NCI-H510A treated with DMSO at 0.1 percent for 48 hours (cell line): Measurements from ENCODE around the gene APOBEC3F.
"Not testable (repeated sequence)": the region's sequence is repeated elsewhere in the genome, so short reads cannot be mapped to it uniquely, and the experiment has no call there.

Experiments
- DNase-seq: peaks from one replicate; lab custom pipeline; 2025; lab: John Stamatoyannopoulos, UW

APOBEC3F gene

DNA sequence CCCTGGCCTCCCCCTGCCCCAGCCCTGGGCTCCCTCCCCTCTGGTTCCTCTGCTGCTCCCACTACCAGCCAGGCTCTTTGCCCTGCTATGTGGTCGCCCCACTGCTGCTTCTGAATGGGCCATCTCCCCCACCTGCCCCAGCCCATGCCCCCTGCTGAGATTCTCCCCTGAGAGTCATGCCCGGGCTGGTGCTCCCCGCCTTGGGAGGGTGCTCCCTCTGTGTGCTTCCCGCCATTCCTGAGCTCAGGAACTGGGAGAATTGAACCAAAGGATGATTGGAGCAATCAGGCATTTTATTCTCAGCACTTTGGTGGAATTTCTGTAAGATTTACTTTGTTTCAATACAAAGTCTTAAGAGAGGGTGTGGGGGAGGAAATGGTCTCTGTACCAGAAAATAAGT lies 12.9 kb upstream of the APOBEC3F start:
- no peak for DNase-seq

DNA sequence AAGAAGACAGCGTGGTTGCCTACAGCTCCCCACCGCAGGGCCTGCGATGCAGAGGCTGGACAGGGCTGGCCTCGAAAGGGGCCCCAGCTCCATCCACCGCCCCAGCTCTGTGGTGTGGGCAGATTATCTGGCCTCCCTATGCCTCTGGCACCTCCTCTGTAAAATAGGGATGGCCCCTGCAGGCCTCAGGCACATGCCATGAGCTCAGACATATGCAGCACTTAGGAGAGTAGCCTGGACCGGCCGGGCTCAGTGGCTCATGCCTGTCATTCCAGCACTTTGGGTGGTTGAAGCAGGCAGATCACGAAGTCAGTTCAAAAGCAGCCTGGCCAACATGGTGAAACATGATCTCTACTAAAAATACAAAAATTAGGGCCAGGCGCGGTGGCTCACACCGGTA lies 12.4 kb upstream of the APOBEC3F start:
- no peak for DNase-seq

GRCh38 chr22:39029227-39029626 lies 11.4 kb upstream of the APOBEC3F start:
- DNase-seq = no peak

DNA sequence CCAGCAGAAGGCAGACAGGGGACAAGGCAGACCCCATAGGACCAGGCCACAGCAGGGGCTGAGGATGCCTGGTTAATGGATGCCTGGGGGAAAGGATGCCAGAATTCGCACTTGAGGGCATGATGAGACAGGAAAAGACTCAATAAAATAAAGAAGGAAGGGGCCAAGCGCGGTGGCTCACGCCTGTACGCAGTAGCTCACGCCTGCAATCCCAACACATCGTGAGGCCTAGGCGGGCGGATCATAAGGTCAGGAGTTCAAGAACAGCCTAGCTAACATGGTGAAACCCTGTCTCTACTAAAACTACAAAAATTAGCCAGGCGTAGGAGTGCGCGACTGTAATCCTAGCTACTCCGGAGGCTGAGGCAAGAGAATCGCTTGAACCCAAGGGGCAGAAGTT lies 10.0 kb upstream of the APOBEC3F start:
- DNase-seq = no peak

DNA sequence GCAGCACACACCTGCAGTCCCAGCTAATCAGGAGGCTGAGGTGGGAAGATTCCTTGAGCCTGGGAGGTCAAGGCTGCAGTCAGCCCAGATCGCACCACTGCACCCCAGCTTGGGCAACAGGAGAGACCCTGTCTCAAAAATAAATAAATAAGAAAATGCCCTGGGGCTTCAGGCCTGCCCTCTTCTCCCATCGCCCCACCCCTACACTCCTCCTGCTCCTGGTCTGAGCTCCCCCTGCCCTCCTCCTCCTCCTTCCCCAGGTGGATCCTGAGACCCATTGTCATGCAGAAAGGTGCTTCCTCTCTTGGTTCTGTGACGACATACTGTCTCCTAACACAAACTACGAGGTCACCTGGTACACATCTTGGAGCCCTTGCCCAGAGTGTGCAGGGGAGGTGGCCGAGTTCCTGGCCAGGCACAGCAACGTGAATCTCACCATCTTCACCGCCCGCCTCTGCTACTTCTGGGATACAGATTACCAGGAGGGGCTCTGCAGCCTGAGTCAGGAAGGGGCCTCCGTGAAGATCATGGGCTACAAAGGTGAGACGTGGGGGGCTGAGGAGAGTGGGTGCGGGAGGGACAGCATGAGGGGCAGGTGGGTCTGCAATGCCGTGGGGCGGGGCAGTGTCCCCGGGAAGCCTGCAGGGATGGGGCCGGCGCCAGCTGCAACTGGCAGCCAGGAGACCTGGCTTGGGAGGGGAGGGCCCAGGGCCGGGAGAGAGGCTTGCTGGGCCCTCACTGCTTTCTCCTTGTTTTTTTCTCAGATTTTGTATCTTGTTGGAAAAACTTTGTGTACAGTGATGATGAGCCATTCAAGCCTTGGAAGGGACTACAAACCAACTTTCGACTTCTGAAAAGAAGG lies 9.0 kb upstream of the APOBEC3F start:
- not testable (repeated sequence) for DNase-seq

GRCh38 chr22:39037071-39037470 lies 3.6 kb upstream of the APOBEC3F start:
- not testable (repeated sequence) for DNase-seq

DNA sequence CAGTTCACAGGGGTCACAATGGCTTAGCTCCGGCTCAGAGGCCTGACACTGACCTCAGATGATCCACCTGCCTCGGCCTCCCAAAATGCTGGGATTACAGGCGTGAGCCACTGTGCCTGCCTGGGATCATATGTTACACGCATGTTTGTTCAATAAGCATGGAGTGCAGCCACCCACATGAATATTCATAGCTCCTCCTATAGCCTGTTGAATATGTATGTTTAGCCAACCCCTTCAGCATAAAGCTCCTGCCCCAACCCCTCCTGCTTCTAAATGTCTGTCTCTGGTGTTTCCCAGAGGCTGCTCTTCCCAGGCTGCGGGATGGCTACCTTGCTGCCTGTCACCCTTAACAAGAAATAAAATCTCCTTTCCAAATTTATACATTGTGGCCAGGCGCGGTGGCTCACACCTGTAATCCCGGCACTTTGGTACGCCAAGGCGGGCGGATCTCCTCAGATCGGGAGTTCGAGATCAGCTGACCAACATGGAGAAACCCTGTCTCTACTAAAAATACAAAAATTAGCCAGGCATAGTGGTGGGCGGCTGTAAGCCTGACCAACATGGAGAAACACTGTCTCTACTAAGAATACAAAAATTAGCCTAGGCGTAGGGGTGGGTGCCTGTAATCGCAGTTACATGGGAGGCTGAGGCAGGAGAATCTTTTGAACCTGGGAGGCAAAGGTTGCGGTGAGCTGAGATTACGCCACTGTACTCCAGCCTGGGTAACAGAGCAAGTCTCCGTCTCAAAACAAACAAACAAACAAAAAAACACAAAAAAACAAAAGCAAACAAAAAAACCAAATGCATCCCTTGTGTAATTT lies 1.1 kb upstream of the APOBEC3F start:
- no peak for DNase-seq

DNA sequence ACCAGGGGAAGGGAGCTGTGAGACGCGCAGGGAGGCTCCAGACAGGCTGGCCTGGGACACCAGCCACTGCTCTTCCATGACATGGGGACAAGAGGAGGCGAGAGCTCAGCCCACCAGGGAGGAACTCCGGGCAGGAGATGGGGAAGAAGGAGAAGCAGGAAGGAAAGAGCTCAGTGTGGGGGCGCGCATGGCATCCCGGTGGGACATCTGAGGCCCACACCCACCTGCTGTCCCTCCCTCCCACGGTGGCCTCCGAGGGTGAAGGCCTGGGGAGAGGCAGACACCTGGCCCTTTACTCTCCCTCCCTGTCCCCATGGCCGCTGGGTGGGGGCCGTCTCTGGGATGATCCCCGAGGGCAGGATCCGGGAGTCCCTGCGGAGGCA lies 518 bp upstream of the APOBEC3F start:
- not testable (repeated sequence) for DNase-seq

GRCh38 chr22:39041908-39042307 lies 1.2 kb downstream of the APOBEC3F start:
- DNase-seq = no peak

- DNase-seq = not testable (repeated sequence)
These were observed 2.4 kb downstream of the APOBEC3F start for GRCh38 chr22:39043063-39043462.

DNA sequence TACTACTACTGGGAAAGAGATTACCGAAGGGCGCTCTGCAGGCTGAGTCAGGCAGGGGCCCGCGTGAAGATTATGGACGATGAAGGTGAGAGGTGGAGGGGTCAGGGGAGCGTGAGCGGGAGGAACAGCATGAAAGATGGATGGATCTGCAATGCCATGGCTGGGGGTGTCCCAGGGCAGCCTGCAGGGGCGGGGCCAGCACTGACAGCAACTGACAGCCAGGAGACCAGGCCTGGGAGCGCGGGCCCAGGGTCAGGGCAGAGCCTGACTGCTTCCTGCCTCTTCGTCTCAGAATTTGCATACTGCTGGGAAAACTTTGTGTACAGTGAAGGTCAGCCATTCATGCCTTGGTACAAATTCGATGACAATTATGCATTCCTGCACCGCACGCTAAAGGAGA lies 4.5 kb downstream of the APOBEC3F start:
- not testable (repeated sequence) for DNase-seq

- DNase-seq = not testable (repeated sequence)
These were observed 8.8 kb downstream of the APOBEC3F start for GRCh38 chr22:39049486-39049885.

DNA sequence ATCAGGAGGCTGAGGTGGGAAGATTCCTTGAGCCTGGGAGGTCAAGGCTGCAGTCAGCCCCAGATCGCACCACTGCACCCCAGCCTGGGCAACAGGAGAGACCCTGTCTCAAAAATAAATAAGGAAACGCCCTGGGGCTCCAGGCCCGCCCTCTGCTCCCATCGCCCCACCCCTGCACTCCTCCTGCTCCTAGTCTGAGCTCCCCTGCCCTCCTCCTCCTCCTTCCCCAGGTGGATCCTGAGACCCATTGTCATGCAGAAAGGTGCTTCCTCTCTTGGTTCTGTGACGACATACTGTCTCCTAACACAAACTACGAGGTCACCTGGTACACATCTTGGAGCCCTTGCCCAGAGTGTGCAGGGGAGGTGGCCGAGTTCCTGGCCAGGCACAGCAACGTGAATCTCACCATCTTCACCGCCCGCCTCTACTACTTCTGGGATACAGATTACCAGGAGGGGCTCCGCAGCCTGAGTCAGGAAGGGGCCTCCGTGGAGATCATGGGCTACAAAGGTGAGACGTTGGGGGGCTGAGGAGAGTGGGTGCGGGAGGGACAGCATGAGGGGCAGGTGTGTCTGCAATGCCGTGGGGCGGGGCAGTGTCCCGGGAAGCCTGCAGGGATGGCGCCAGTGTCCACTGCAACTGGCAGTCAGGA lies 11.3 kb downstream of the APOBEC3F start:
- not testable (repeated sequence) for DNase-seq

DNA sequence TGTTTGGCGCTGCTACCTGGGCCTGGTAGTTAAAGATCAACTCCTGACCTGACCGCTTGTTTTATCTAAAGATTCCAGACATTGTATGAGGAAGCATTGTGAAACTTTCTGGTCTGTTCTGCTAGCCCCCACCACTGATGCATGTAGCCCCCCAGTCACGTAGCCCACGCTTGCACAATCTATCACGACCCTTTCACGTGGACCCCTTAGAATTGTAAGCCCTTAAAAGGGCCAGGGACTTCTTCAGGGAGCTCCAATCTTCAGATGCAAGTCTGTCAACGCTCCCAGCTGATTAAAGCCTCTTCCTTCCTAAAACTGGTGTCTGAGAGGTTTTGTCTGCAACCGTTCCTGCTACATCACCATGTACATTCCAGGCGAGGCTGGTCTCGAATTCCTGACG lies 15.0 kb downstream of the APOBEC3F start:
- DNase-seq = no peak

GRCh38 chr22:39061290-39061689 lies 20.6 kb downstream of the APOBEC3F start:
- DNase-seq = not testable (repeated sequence)

DNA sequence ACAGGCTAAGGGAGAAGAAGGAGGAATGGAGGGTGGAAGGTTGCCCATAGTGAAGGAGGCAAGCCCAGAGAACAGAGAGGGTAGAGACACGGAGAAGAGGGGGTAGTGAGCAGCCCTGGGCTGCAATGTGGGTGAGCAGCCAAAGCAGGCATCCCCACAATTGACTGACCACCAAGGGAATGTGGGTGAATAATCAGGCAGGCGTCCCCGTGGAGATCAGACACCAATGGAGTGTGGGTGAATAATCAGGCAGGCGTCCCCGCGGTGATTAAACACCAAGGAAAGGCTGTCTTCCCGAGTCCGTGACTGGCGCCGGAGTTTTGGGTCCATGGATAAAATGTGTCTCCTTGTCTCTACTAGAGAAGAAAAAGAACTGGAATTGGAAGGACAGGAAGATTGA lies 21.3 kb downstream of the APOBEC3F start:
- DNase-seq = not testable (repeated sequence)

DNA sequence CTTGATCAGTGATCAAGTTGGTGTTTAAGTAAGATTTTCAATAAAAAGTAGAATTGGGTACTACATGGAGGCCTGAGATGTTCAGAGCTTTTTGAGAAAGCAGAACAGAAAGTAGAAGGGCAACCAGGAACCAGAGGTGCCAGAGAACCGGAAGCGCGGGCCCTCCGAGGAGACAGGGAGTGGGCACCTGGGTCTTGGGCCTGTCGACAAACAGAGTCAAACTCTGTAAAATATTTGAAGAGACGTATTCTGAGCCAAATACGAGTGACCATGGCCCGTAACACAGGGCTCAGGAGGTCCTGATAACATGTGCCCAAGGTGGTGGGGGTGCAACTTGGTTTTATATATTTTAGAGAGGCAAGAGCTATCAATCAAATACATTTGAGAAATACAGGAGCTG lies 23.2 kb downstream of the APOBEC3F start:
- not testable (repeated sequence) for DNase-seq

DNA sequence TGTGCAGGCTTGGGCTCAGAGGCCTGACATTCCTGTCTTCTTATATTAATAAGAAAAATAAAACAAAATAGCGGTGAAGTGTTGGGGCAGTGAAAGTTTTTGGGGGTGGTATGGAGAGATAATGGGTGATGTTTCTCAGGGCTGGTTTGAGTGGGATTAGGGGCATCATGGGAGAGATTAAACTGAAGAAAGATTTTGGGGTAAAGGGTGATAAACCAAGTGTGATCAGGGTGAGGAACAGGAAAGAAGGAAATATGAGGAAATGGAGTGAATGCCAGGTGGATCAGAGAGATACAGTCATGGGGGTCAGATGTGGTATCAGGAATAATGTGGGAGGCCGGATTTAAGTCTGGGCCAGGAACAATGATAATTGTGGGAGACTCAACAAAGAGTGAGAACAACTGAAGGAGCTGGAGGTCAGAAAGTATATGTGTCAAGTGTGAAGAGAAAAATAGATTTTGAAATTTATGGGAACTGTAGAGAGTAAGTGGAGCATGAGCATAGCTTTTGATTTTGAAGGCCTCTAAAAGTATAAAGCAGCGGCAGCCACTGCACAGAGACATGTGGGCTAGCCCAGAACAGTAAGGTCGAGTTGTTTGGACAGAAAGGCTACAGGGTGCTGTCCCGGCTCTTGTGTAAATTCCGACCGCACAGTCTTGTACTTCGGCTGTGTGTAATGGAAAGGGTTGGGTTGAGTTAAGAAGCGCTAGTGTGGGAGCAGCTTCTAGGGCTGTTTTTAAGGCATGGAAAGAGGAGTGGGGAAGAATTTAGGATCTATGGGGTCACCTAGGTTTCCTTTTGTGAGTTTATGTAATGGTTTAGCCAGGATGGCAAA lies 26.0 kb downstream of the APOBEC3F start:
- not testable (repeated sequence) for DNase-seq

- DNase-seq = no peak
These were observed 27.5 kb downstream of the APOBEC3F start for GRCh38 chr22:39068033-39068785.

DNA sequence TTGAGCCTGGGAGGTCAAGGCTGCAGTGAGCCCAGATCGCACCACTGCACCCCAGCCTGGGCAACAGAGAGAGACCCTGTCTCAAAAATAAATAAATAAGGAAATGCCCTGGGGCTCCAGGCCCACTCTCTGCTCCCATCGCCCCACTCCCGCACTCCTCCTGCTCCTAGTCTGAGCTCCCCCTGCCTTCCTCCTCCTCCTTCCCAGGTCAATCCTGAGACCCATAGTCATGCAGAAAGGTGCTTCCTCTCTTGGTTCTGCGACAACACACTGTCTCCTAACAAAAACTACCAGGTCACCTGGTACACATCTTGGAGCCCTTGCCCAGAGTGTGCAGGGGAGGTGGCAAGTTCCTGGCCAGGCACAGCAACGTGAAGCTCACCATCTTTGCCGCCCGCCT lies 29.5 kb downstream of the APOBEC3F start:
- no peak for DNase-seq

DNA sequence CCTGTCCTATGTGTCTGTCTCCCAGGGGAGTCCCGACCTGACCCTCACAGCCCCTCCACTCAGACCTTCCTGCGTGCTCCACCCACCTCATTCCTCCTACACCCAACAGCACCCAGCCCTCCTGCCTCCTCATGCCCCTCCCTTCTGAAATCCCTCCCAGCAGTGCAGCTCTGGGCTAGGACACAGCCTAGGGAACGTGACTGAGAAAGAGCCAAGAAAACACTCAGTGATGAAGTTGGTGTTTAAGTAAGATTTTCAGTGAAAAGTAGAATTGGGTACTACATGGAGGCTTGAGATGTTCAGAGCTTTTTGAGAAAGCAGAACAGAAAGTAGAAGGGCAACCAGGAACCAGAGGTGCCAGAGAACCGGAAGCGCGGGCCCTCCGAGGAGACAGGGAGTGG lies 31.9 kb downstream of the APOBEC3F start:
- not testable (repeated sequence) for DNase-seq
